Measurements from ENCODE around the gene OSBPL9.

DNA sequence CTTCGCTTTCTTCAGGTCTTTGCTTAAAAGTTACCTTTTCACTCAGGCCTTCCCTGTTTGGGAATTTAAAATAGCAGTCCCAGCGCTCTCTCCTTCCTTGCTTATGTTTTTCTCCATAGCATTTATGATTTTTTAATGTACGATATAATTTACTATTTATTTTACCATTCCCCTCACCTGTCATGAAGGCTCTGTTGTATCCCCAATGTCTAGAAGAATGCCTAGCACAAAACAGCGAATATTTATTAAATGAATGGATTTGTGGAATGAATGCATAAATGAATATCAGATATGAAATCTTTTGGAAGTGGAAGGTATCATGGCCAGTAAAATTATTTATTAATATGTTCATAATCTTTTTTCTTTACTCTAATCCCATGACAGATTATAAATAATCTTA is 402 bp upstream of the OSBPL9 start:
- no peak for TF ChIP-seq POLR2A (IDR thresholded peaks at IDR 0.05; ENCODE audit: low read depth, low read length)
- TF ChIP-seq TAF1 (IDR thresholded peaks at IDR 0.05; ENCODE audit: borderline replicate concordance, low read depth, low read length) = no peak
- TF ChIP-seq POLR2AphosphoS5 (IDR thresholded peaks at IDR 0.05; ENCODE audit: low read depth, low read length) = no peak

Measured in GM12892 (cell line).